H1 (cell line): ENCODE results near the gene PDCL3. TPM values are rescaled to one million over a fixed set of nuclear protein-coding genes. Genes with fewer than 3 reads are reported as not detected.

ENCODE experiments used
- CTCF ChIA-PET: fragments of 300-600 bp; sonication (Branson Sonifier 250); formaldehyde crosslinking; loops from one replicate; lab custom pipeline; 2021; ENCODE audit not compliant: partially characterized antibody; lab: Charles Lee
- POLR2A ChIA-PET: fragments of 300-600 bp; sonication (Branson Sonifier 250); formaldehyde crosslinking; loops from one replicate; lab custom pipeline; 2021; ENCODE audit warnings: inconsistent platforms; ENCODE audit not compliant: partially characterized antibody; lab: Charles Lee
- DNase-seq, 2 experiments: peaks; one replicate each; pipeline versions ENCODE4 v3.0.0 to v3.0.0-alpha.2; 2010 to 2022; ENCODE audit warnings: low spot score in 2 of 2, low read depth in 1 of 2, mixed read lengths in 1 of 2
- FAIRE-seq: peaks from 2 replicates; lab custom pipeline; 2011; peaks lifted over from hg19 to GRCh38; lab: Jason Lieb, UNC
- H2AFZ ChIP-seq: 2 replicates; pipeline ENCODE4 v1.8.1; 2012; ENCODE audit warnings: low read length, inconsistent platforms
- H2AK5ac ChIP-seq: 2 replicates; pipeline ENCODE4 v1.6.1; 2013; ENCODE audit warnings: low read depth, low read length
- H2BK120ac ChIP-seq: replicated peaks from 2 replicates; pipeline ENCODE3; 2013; ENCODE audit warnings: low read depth, low read length, inconsistent platforms
- H2BK12ac ChIP-seq: 2 replicates; pipeline ENCODE4 v1.6.1; 2013; ENCODE audit warnings: low read depth, low read length
- H2BK15ac ChIP-seq: 2 replicates; pipeline ENCODE4 v1.6.1; 2013; ENCODE audit warnings: low read length
- H2BK20ac ChIP-seq: 2 replicates; pipeline ENCODE4 v1.6.1; 2013; ENCODE audit warnings: low read length
- H2BK5ac ChIP-seq: 2 replicates; pipeline ENCODE4 v1.6.1; 2013; ENCODE audit warnings: low read depth, low read length
- H3K14ac ChIP-seq: 2 replicates; pipeline ENCODE4 v1.6.1; 2013; ENCODE audit warnings: inconsistent platforms; ENCODE audit not compliant: insufficient read length
- H3K18ac ChIP-seq: 2 replicates; pipeline ENCODE4 v1.6.1; 2013; ENCODE audit warnings: low read length; ENCODE audit errors: extremely low read depth
- H3K23ac ChIP-seq: 2 replicates; pipeline ENCODE4 v1.6.1; 2013; ENCODE audit warnings: inconsistent platforms; ENCODE audit not compliant: insufficient read length
- H3K23me2 ChIP-seq: 2 replicates; pipeline ENCODE4 v1.6.1; 2013; ENCODE audit warnings: low read depth, low read length
- H3K27ac ChIP-seq: 2 replicates; pipeline ENCODE4 v1.6.1; 2011; ENCODE audit warnings: low read depth, low read length, inconsistent platforms
- H3K27me3 ChIP-seq, 4 experiments: replicated peaks in 1 of 4; 1 replicate in 1 of 4; 2 replicates in 3 of 4; pipeline versions ENCODE4 v1.6.1 to v1.8.1; 2011 to 2013; ENCODE audit warnings: low read length in 3 of 4, mild to moderate bottlenecking in 3 of 4, inconsistent platforms in 2 of 4, mixed read lengths in 2 of 4, moderate library complexity in 1 of 4; ENCODE audit not compliant: control insufficient read depth in 3 of 4, insufficient read depth in 3 of 4; ENCODE audit errors: extremely low read depth in 1 of 4
- H3K36me3 ChIP-seq, 4 experiments: 2 replicates each; pipeline versions ENCODE4 v1.6.1 to v1.8.1; 2011 to 2013; ENCODE audit warnings: mild to moderate bottlenecking in 4 of 4, low read length in 3 of 4, moderate library complexity in 2 of 4, control low read depth in 1 of 4, inconsistent platforms in 1 of 4; ENCODE audit not compliant: insufficient read depth in 4 of 4, control insufficient read depth in 2 of 4
- H3K4ac ChIP-seq: replicated peaks from 2 replicates; pipeline ENCODE3; 2013; ENCODE audit warnings: low read length, low read depth, mixed read lengths, inconsistent platforms; ENCODE audit not compliant: insufficient read length
- H3K4me1 ChIP-seq, 4 experiments: replicated peaks in 1 of 4; 1 replicate in 1 of 4; 2 replicates in 3 of 4; pipeline versions ENCODE4 v1.6.1 to v1.8.1; 2011 to 2013; ENCODE audit warnings: low read length in 3 of 4, inconsistent platforms in 2 of 4, mixed read lengths in 1 of 4; ENCODE audit not compliant: insufficient read depth in 4 of 4, control insufficient read depth in 3 of 4
- H3K4me2 ChIP-seq, 2 experiments: 2 replicates each; pipeline versions ENCODE4 v1.6.1 to v1.8.1; 2011 to 2013; ENCODE audit warnings: low read depth in 2 of 2, low read length in 2 of 2, control low read depth in 1 of 2, inconsistent platforms in 1 of 2, mild to moderate bottlenecking in 1 of 2; ENCODE audit not compliant: insufficient read depth in 1 of 2
- H3K4me3 ChIP-seq, 4 experiments: fragments of 200-600, 300-600 bp in 1 of 4; sonication (generic), shearing (Covaris generic), sonication (Bioruptor Twin) in 1 of 4; 2 replicates each; pipeline versions ENCODE4 v1.5.1 to v1.8.1; 2011 to 2016; ENCODE audit warnings: low read length in 4 of 4, low read depth in 3 of 4, control low read depth in 2 of 4, inconsistent platforms in 2 of 4, mild to moderate bottlenecking in 2 of 4, mixed read lengths in 1 of 4, moderate library complexity in 1 of 4; ENCODE audit not compliant: insufficient read depth in 2 of 4; ENCODE audit errors: extremely low read depth in 1 of 4
- H3K56ac ChIP-seq: replicated peaks from 2 replicates; pipeline ENCODE3; 2013; ENCODE audit warnings: low read depth, mild to moderate bottlenecking, mixed read lengths, low read length, inconsistent platforms; ENCODE audit not compliant: insufficient read length
- H3K79me1 ChIP-seq: 2 replicates; pipeline ENCODE4 v1.6.1; 2013; ENCODE audit warnings: low read depth, low read length, control low read depth
- H3K79me2 ChIP-seq, 2 experiments: 2 replicates each; pipeline versions ENCODE4 v1.6.1 to v1.8.1; 2012 to 2013; ENCODE audit warnings: low read length in 2 of 2, mild to moderate bottlenecking in 2 of 2, inconsistent platforms in 1 of 2; ENCODE audit not compliant: insufficient read depth in 2 of 2, control insufficient read depth in 1 of 2
- H3K9ac ChIP-seq, 4 experiments: replicated peaks in 1 of 4; 1 replicate in 1 of 4; 2 replicates in 3 of 4; pipeline versions ENCODE4 v1.6.1 to v1.8.1; 2011 to 2013; ENCODE audit warnings: low read depth in 3 of 4, low read length in 3 of 4, control low read depth in 2 of 4, mild to moderate bottlenecking in 2 of 4, moderate library complexity in 2 of 4, inconsistent platforms in 1 of 4; ENCODE audit errors: extremely low read depth in 1 of 4
- H3K9me3 ChIP-seq, 2 experiments: 2 replicates each; pipeline versions ENCODE4 v1.6.1 to v1.8.1; 2012 to 2013; ENCODE audit warnings: mild to moderate bottlenecking in 2 of 2, moderate library complexity in 2 of 2, control low read depth in 1 of 2, inconsistent platforms in 1 of 2, low read depth in 1 of 2, low read length in 1 of 2, mixed read lengths in 1 of 2; ENCODE audit not compliant: insufficient read depth in 2 of 2
- H4K20me1 ChIP-seq, 2 experiments: replicated peaks in 1 of 2; 2 replicates each; pipeline versions ENCODE3 to v1.8.1; 2011 to 2013; ENCODE audit warnings: inconsistent platforms in 2 of 2, low read length in 2 of 2, mild to moderate bottlenecking in 1 of 2; ENCODE audit not compliant: insufficient read depth in 2 of 2, control insufficient read depth in 1 of 2
- H4K5ac ChIP-seq: 2 replicates; pipeline ENCODE4 v1.6.1; 2013; ENCODE audit warnings: low read length, low read depth, mixed read lengths, inconsistent platforms; ENCODE audit not compliant: insufficient read length
- H4K8ac ChIP-seq: 2 replicates; pipeline ENCODE4 v1.8.0; 2013; ENCODE audit warnings: mild to moderate bottlenecking, moderate library complexity, low read length, inconsistent platforms; ENCODE audit not compliant: insufficient read depth; ENCODE audit errors: extremely low read depth
- H4K91ac ChIP-seq: replicated peaks from 2 replicates; pipeline ENCODE3; 2013; ENCODE audit warnings: low read length, mixed read lengths, inconsistent platforms; ENCODE audit not compliant: insufficient read length
- KDM4A ChIP-seq: IDR thresholded peaks from one replicate; pipeline ENCODE4 v1.7.1; 2012; ENCODE audit warnings: low read depth, mild to moderate bottlenecking, moderate library complexity, low read length, inconsistent platforms; ENCODE audit not compliant: severe bottlenecking
- NANOG ChIP-seq: IDR thresholded peaks from 2 replicates; pipeline ENCODE4 v1.6.1; 2011; ENCODE audit warnings: low read length, low read depth, mild to moderate bottlenecking, inconsistent platforms; ENCODE audit not compliant: insufficient read depth, poor library complexity, severe bottlenecking
- YY1 ChIP-seq: IDR thresholded peaks from 2 replicates; pipeline ENCODE4 v1.6.1; 2011; ENCODE audit warnings: low read depth, mild to moderate bottlenecking, low read length
- WGBS, 2 experiments: shearing (Covaris generic) in 1 of 2; methylation state at CpG; one replicate each; pipeline versions ENCODE4 v1.1.6 to v1.1.7; 2013 to 2015; ENCODE audit warnings: low lambda C conversion rate in 2 of 2, mixed read lengths in 2 of 2, inconsistent platforms in 1 of 2, low coverage in 1 of 2, missing lambda C conversion rate in 1 of 2; ENCODE audit not compliant: insufficient replicate concordance in 2 of 2, insufficient coverage in 1 of 2, insufficient read length in 1 of 2; ENCODE audit errors: extremely low coverage in 1 of 2, missing lambda C conversion rate in 1 of 2; 5-methylcytosine and 5-hydroxymethylcytosine counted together
- polyA plus RNA-seq, 7 experiments: library from polyadenylated mRNA; depleted of rRNA in 3 of 7; stranded (reverse) in 5 of 7; unstranded in 2 of 7; fragments of >200 nt in 5 of 7; fragments of 200-250 nt in 2 of 7; gene quantifications; 1 replicate in 5 of 7; 2 replicates in 1 of 7; 4 replicates in 1 of 7; pipeline versions ENCODE4 v1.2.1 to v1.2.3, GENCODE V29; 2011 to 2013; ENCODE audit warnings: missing spikeins in 2 of 7, mixed read lengths in 2 of 7
- total RNA-seq: library from RNA; stranded (reverse); fragmentation: NEBNext Ultra II Directional; extraction: Animal tissue kit (Norgen Biotek cat#: 25700); gene quantifications from 2 replicates; pipeline ENCODE4 v1.2.1, GENCODE V29; 2021

Gene PDCL3
- total and polyA plus RNA-seq, 2 of the 8 experiments (the other 6 are each of a cell fraction or from before 2014, with no cell fraction given) = 19.8 to 29.4 TPM

DNA sequence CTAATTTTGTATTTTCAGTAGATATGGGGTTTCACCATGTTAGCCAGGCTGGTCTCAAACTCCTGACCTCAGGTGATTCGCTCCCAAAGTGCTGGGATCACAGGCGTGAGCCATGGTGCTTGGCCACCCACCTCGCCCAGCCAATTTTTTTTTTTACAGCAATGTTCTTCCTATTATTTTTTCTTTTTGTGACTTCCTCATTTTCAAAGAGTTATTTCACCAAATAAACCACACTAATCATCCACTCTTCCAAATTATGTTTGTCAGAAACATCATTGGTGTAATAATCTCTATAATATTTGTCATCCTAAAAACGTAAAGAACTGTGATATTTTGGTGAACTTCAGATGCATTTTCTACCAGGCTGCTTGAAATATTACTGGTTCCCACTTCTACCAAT lies 16.3 kb upstream of the PDCL3 start:
- DNase-seq = no peak
- Histone ChIP-seq H2AFZ (0 out of 2 replicates have a peak overlapping the region, but pooled peaks have one; percentile 32), H3K4me2 (no peak overlapping the region), H2BK5ac (no peak overlapping the region), H3K36me3 (no peaks in the 10 kb centered on the region; a peak in 1 of 8 replicates), H4K91ac (no peak overlapping the region), H2BK120ac (no peak overlapping the region), H3K18ac (no peak overlapping the region), H4K5ac (no peak overlapping the region), H4K8ac (no peak overlapping the region), H3K9ac (no peak overlapping the region), H2AK5ac (no peak overlapping the region), H3K9me3 (peaks cover 9 to 14% of the 10 kb centered on the region in 2 experiments), H3K79me2 (no peaks in the 10 kb centered on the region), H3K23me2 (no peaks in the 10 kb centered on the region), H2BK20ac (no peak overlapping the region), H4K20me1 (no peaks in the 10 kb centered on the region), H3K23ac (no peak overlapping the region), H2BK15ac (no peak overlapping the region), H2BK12ac (no peak overlapping the region), H3K56ac (no peak overlapping the region), H3K4me1 (peaks cover 0 to 2% (median 0%) of the 10 kb centered on the region in 4 experiments; a peak in 2 of 7 replicates), H3K4ac (no peak overlapping the region), H3K79me1 (no peaks in the 10 kb centered on the region), H3K14ac (no peak overlapping the region), H3K27me3 (no peaks in the 10 kb centered on the region), H3K27ac (no peak overlapping the region), H3K4me3 (no peak overlapping the region)
- TF ChIP-seq KDM4A (no peak), NANOG (no peak), YY1 (no peak)
- FAIRE-seq = no peak
- WGBS, 2 experiments = 90% methylated on average over 4 of the region's 4 CpGs; no CpG with 5 or more reads in 1 of the 2 experiments
- ChIA-PET POLR2A (interaction anchor here (0.8 kb wide), 1 partner anchor 17 kb away, joined by 5 read pairs; the partner anchor contains the start of gene PDCL3), CTCF (interaction anchor here (0.7 kb wide), 1 partner anchor 340 kb away, joined by 3 read pairs; no protein-coding TSS in a partner anchor)
